Activated T-helper 17 cell treated with anti-CD3 and anti-CD28 coated beads, Interleukin-2, amount 50 U/mL, for 72 hours (primary cell): Measurements from ENCODE around the gene ELP4. TPM values are rescaled to one million over a fixed set of nuclear protein-coding genes. Genes with fewer than 3 reads are reported as not detected.

Experiments
- ATAC-seq: fragments of 150-1000 bp; cut with Tn5 transposase; replicated peaks from 2 replicates; pipeline ENCODE4 v1.10.0; 2021; ENCODE audit warnings: mild to moderate bottlenecking, moderate library complexity
- H3K27ac Mint-ChIP-seq: one replicate; pipeline ENCODE4 v1.8.0; 2022; ENCODE audit warnings: mixed read lengths
- H3K27me3 Mint-ChIP-seq: one replicate; pipeline ENCODE4 v1.8.0; 2022; ENCODE audit warnings: mixed read lengths
- H3K36me3 Mint-ChIP-seq: one replicate; pipeline ENCODE4 v1.8.0; 2022; ENCODE audit warnings: low read depth, mild to moderate bottlenecking, mixed read lengths
- H3K4me1 Mint-ChIP-seq: one replicate; pipeline ENCODE4 v1.8.0; 2022; ENCODE audit warnings: mixed read lengths
- H3K4me3 Mint-ChIP-seq: one replicate; pipeline ENCODE4 v1.8.0; 2022; ENCODE audit warnings: mild to moderate bottlenecking, mixed read lengths
- H3K9me3 Mint-ChIP-seq: one replicate; pipeline ENCODE4 v1.8.0; 2022; ENCODE audit warnings: mixed read lengths
- total RNA-seq, 2 donors: library from RNA; stranded (reverse); gene quantifications; one replicate each; pipeline ENCODE4 v1.2.3, GENCODE V29; 2022

The ELP4 gene
- total RNA-seq, 2 donors from 2014 or later: 15.9 to 19.0 TPM

DNA sequence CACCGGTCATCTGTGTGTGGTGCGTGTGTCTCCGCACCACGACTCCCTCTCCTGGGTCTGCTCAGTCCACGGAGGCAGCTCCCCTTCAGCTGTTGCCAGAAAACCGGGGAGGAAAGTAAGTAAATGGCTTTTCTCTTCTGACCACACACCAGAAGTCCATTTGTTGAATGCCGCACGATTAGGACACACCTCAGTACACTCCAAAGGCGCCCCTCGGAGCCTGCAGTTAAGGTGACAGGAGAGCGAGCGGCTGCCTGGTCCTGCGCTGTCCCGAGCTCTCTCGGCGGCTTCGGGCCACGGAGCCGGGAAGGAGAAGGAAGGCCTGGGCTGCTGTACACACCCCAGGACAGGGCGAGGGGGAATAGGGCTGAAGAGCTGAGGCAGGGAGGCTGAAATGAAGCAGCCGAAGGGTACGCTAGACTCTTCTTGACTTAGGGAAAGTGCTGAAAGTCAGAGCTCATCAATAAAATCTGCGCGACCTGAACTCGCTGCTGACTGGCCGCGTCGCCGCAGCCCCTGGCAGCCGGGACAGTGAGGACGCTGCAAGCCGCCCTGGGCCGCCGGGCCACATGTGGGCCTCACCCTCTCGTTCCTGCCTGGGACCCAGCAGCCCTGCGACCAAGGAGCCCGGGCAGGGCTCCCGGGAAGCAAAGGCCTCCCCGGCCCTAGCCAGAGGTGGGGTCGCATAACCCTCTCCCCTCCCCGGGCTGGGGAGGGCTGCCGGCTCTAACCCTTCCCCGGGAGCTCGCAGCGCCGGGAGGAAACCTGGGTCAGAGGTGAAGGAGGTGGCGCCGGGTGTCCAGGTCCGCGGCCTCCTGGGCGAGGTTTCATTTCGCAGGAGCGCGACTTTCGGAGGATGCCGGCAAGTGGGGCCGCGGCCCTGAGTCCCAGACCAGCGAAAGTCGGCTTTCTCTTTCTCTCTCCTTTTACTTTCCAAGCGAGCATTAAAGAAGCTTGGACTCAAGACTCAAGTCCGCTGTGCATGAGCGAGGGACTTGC lies 303.1 kb downstream of the ELP4 start:
- no peak overlapping the region for H3K27ac Mint-ChIP-seq
- H3K4me1 Mint-ChIP-seq: peaks cover 30% of the 10 kb centered on the region
- no peaks in the 10 kb centered on the region for H3K9me3 Mint-ChIP-seq
- peaks cover 59% of the 10 kb centered on the region for H3K27me3 Mint-ChIP-seq
- H3K4me3 Mint-ChIP-seq: peak overlapping the region; percentile 83
- peaks cover 25% of the 10 kb centered on the region for H3K36me3 Mint-ChIP-seq
- peak; percentile 11 for ATAC-seq

DNA sequence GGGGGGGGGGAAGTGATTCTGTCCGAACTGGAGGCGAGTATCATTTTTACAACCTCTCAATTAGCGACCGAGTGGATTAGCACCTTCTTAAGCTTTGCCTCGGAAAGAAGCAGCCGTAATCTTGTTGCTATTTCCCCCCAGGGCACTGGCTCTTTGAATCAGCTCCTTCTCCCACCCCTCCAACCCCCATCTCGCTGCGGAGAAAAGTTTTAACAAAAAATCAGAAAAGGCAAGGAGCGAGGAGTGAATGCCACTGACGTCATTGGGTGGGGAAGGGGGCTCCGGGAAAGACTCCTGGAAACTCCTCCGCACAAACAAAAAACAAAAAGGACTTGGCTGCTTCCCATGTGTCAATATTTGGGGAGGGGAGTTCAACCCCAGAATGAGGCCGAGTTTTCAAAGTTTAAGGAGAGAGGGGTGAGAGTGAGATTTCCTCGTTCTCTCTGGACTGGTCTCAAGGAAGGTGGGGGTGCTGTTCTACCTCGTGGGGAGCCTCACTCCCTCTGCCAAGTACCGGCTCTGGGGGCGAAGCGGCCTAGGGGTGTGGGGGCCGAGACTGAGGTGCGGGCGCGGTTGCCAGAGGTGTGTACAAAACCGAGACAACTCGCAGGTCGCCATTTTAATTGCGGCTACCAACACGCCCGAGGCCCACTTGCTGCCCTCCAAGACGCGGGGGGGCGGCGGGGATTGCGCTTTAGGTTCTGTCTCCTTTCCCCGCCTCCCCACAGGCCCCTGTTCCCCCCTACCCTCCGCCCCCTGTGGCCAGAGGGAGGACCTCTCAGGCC lies 304.0 kb downstream of the ELP4 start:
- Mint-ChIP-seq H3K4me3 (peak overlapping the region; percentile 83), H3K4me1 (peaks cover 30% of the 10 kb centered on the region), H3K27me3 (peaks cover 52% of the 10 kb centered on the region), H3K9me3 (no peaks in the 10 kb centered on the region), H3K36me3 (peaks cover 19% of the 10 kb centered on the region), H3K27ac (no peak overlapping the region)
- no peak for ATAC-seq

DNA sequence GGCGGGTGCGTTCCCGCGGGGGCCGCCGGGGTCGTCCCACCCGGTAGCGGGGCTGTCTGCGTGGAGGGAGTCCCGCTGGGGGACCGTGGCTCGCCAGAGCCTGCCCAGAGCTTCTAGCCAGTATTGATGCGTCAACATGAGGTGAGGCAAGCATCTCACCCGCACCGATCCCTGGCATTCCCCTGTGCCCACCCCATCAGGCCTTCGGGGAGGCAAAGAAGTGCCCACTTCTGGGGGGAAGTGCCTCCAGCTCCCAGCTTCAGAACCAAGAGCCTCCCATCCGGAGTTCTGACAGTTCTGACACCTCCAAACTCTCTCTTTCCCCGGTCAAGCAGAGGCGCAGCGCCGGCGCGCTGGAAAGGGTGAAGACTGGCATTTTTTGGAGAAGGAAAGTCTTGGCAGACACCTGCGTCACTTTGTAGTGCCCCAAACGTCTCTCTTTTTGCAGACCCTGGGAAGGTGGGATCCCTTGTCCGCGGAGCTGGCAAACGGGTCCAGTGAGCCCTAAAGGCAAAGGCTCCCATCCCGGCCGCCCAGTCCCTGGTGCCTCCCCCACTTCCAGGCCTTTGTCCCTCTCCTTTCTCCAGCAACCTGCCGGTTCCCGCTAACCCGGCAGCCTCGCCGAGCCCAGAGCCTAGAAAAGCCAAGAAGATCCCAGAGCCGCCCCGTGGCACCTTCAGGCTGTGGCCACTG lies 304.8 kb downstream of the ELP4 start:
- Mint-ChIP-seq H3K4me1 (peaks cover 30% of the 10 kb centered on the region), H3K36me3 (peaks cover 12% of the 10 kb centered on the region), H3K9me3 (no peaks in the 10 kb centered on the region), H3K27me3 (peaks cover 49% of the 10 kb centered on the region), H3K4me3 (peak overlapping the region; percentile 38), H3K27ac (no peak overlapping the region)
- no peak for ATAC-seq

DNA sequence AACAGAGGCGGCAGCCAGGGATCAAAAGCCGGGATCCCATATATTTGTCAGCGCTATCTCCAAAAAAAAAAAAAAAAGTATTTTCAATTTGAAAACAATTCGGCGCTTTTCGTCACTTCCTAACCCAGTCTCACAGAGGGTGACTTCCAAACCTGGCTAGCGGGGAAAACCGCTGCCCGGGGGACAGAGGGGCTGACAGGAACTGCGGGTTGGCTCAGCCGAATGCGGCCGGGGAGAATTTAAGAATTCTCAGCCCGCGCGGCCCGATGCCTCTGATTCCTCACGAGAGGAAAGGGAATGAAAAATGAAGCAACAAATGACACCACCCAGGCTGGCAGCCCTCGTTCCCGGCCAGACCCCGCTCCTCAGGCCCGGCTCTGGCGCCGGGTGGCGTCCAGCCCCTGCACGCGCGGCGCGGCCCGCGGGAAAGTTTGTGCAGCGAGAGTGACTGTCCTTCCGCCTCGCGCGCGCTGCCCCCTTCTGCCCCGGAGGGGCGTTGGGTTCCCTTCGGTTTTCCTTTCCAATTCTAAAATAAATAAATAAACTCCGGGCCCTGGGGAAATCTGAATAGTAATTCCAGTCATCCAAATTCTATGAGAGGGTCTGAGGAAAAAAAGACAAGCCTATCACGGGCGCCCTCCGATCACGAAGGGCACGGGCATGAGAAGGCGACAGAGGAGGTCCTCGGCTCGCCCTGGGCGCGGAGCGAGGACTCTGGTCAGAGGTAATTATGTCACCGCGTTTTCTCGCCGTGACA lies 306.3 kb downstream of the ELP4 start:
- peak overlapping the region; percentile 61 for H3K4me3 Mint-ChIP-seq
- H3K9me3 Mint-ChIP-seq: no peaks in the 10 kb centered on the region
- H3K27ac Mint-ChIP-seq: no peak overlapping the region
- H3K4me1 Mint-ChIP-seq: peaks cover 22% of the 10 kb centered on the region
- no peak for ATAC-seq
- H3K27me3 Mint-ChIP-seq: peaks cover 40% of the 10 kb centered on the region
- peaks cover 5% of the 10 kb centered on the region for H3K36me3 Mint-ChIP-seq

DNA sequence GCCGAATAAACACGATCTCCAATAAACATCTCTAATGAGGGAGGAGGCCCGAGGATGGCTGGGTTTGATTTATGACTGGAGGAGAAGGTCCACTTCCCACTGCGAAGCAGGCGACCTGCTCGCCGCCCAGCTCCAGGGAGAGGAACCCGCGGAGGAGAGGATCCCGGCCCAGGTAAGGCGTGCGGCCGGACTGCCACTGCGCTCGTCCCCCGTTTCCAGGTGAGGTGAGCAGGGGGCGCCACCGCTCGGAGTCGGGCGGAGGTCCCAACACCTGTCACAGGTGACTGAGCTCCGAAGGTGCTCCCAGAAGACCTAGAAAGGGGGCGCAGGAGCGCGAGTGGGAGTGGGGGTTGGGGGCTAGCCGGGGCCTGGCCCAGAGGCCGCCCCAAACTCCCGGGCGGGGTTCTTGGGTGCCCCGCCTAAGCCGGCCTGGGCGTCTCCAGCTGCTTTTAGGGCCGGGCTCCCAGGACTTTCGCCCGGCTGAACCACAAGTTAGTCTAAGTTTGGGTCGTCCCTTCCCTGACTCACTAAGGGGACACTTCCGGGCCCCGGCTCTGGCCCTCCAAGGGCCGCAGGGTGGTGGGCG lies 307.0 kb downstream of the ELP4 start:
- H3K9me3 Mint-ChIP-seq: peaks cover 3% of the 10 kb centered on the region
- H3K4me1 Mint-ChIP-seq: peaks cover 20% of the 10 kb centered on the region
- no peak for ATAC-seq
- no peaks in the 10 kb centered on the region for H3K36me3 Mint-ChIP-seq
- peaks cover 41% of the 10 kb centered on the region for H3K27me3 Mint-ChIP-seq
- peak overlapping the region; percentile 61 for H3K4me3 Mint-ChIP-seq
- no peak overlapping the region for H3K27ac Mint-ChIP-seq

DNA sequence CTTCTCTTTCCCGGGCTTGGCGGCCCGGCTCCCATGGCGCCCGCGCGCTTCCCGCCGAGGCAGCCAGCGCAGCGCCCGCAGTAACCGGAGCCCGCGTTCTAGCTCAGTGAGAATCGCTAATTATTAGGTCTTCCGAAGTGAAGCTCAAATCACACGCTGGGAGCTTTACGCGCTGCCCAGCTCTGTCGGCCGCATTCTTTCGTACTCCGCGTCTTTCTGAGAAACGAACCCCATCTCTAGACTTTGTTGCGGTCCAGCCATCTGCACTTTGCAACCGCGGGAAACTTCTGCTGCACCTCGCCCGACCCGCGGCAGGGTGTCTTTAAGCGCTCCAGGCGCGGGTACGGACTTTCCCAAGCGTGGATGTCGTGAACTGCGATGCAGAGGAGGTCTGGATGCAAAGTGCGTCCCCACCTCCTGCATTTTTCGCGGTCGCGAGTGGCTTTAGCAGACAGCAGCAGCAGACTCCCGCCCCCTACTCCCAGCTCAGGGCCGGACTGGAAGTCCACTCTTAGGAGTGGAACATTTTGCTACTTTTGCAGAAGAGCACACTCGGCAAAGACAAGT lies 307.6 kb downstream of the ELP4 start:
- peak overlapping the region; percentile 49 for H3K4me3 Mint-ChIP-seq
- no peaks in the 10 kb centered on the region for H3K36me3 Mint-ChIP-seq
- H3K4me1 Mint-ChIP-seq: peaks cover 16% of the 10 kb centered on the region
- no peak overlapping the region for H3K27ac Mint-ChIP-seq
- H3K27me3 Mint-ChIP-seq: peaks cover 41% of the 10 kb centered on the region
- no peak for ATAC-seq
- H3K9me3 Mint-ChIP-seq: peaks cover 6% of the 10 kb centered on the region

DNA sequence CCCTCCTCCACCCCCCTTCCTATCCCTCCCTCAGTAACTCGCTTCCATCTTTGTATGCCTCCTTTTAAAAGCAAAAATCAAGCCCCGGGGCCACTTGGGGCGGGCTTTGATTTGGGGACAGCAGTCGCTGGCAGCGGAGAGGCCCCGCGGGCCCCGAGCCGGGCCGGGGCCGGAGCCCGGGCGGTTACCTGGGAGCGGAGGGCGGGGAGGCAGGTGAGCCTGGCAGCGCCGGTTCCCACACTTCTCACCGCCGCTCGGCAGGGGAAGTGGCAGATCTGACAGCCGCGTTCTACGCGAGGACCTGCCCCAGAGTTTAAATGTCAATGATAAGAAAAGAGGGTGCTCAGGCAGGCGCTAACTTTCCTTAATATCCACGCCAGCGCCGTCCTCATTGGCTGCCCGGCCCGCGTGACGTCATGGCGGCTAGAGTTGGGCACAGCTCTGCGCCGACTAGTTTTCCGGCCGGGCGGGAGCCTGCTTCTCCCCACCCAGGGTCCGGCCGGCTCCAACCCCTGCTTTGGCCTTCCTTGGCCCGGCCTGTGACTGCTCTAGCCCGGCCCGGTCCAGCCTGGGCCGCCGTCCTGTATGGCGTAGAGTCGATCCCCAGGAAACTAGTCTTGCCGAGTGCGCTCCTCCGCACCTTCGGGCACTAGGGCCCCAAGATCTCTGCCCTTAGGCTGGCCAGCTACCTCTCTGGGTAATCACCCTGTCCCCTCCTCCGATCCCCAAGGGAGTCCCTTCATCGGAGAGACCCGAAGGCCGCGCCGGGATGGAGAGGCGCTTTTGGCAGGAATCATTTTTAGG lies 308.3 kb downstream of the ELP4 start:
- peaks cover 12% of the 10 kb centered on the region for H3K4me1 Mint-ChIP-seq
- H3K27ac Mint-ChIP-seq: no peak overlapping the region
- H3K9me3 Mint-ChIP-seq: peaks cover 7% of the 10 kb centered on the region
- peak overlapping the region; percentile 49 for H3K4me3 Mint-ChIP-seq
- no peak for ATAC-seq
- peaks cover 40% of the 10 kb centered on the region for H3K27me3 Mint-ChIP-seq
- H3K36me3 Mint-ChIP-seq: peaks cover under 1% of the 10 kb centered on the region

DNA sequence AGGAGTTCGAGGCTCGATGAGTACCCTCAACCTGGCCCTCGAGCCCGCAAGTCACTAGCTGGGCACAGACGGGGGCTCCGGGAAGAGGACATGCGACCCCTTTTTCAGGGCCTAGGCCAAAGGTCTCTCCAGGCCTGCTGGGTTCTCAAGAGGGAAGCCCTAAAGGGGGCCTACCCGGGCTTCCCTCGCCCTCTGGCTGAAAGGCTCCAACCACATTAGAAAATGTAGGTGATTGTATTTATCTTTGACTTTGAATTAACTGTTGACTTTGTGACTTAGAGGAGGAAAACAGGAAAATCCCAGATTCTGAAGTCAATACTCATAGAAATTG lies 308.8 kb downstream of the ELP4 start:
- Mint-ChIP-seq H3K4me3 (no peak overlapping the region), H3K9me3 (peaks cover 7% of the 10 kb centered on the region), H3K4me1 (peaks cover 12% of the 10 kb centered on the region), H3K36me3 (peaks cover 4% of the 10 kb centered on the region), H3K27me3 (peaks cover 44% of the 10 kb centered on the region), H3K27ac (no peak overlapping the region)
- no peak for ATAC-seq

DNA sequence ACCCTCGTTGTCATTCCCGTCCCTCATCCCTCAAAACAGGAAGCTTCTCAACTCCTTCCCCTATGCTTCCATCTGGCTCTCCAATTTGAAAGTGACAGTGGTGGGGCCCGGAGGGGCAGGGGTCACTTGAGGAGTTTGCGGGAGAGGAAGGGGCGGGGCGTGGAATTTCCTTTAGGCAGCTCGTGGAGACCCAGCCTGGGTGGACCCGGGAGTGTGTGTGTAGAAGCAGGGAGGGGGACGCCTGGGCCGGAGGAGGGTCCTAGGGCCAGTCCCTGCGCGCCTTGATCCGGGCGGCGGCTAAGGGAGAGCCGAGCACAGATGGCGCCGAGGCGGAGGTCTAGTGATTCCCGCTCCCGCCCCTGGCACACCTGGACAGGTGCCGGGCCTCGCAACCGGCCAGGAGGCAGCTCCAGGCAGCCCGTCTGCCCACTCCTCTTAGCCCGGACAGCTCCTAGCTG lies 309.3 kb downstream of the ELP4 start:
- H3K27ac Mint-ChIP-seq: no peak overlapping the region
- H3K27me3 Mint-ChIP-seq: peaks cover 47% of the 10 kb centered on the region
- H3K9me3 Mint-ChIP-seq: peaks cover 7% of the 10 kb centered on the region
- H3K36me3 Mint-ChIP-seq: peaks cover 4% of the 10 kb centered on the region
- no peak for ATAC-seq
- H3K4me1 Mint-ChIP-seq: peaks cover 12% of the 10 kb centered on the region
- H3K4me3 Mint-ChIP-seq: no peak overlapping the region

DNA sequence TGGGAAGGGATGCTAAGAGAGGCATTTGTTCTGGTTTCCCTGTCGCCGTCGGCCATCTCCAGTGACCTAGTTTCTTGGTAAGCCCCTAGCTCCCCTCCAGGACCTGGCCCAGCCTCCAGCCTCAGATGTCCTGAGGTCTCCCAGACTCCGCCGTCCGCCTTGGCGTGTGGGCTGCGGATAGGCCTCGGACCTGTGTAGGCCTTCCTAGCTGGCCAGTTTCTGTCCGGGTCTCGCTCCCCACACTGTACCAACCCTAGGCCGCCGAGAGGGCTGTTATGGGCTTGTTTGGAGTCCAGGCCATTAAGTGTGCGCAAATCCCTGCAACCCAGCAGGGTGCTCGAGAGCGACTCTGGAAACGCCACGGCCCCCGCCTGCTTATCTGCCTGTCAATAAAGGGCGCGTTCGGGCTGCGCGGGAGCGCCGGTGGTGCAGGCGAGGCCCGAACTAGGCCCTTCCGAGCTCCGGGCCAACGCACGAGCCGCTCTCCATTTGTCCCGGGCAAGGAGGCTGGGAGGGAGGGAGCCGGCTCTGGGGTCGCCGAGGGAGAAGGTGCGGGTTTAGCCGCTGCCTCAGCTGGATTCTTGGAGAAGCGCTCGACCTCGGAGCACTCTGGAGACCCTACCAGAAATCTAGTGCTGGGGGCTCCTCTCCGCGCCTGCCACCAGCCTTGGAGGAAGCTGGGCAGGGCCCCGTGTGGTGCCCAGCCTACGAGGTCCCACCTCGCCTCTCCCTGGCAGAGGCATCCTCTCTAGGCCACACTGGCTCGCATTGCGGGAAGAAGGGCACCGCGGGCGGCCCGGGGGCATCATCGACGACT lies 310.3 kb downstream of the ELP4 start:
- peaks cover 7% of the 10 kb centered on the region for H3K9me3 Mint-ChIP-seq
- H3K27me3 Mint-ChIP-seq: peaks cover 49% of the 10 kb centered on the region
- H3K4me1 Mint-ChIP-seq: peaks cover 12% of the 10 kb centered on the region
- peaks cover 10% of the 10 kb centered on the region for H3K36me3 Mint-ChIP-seq
- ATAC-seq: no peak
- no peak overlapping the region for H3K27ac Mint-ChIP-seq
- H3K4me3 Mint-ChIP-seq: no peak overlapping the region

DNA sequence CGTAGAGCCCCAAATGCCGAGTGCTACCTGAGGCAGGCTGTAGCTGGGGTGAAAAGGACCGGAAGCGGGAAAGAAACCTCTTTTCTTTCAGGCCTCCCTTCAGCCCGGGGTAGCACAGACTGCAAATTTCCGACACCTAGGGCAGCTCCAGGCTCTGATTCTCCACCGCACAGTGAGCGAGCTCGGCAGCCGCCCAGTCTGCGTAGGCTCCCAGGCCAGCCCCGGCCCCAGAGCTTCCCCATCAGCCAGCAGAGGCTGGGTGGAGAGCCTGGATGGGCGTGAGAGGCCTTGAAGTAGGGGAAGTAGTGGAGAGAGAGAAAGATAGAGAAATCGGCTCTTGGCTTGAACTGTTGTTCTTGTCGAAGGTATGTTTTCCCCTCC lies 310.9 kb downstream of the ELP4 start:
- peaks cover 46% of the 10 kb centered on the region for H3K27me3 Mint-ChIP-seq
- H3K36me3 Mint-ChIP-seq: peaks cover 10% of the 10 kb centered on the region
- ATAC-seq: no peak
- peaks cover 7% of the 10 kb centered on the region for H3K9me3 Mint-ChIP-seq
- no peak overlapping the region for H3K4me3 Mint-ChIP-seq
- H3K27ac Mint-ChIP-seq: no peak overlapping the region
- H3K4me1 Mint-ChIP-seq: peaks cover 8% of the 10 kb centered on the region

DNA sequence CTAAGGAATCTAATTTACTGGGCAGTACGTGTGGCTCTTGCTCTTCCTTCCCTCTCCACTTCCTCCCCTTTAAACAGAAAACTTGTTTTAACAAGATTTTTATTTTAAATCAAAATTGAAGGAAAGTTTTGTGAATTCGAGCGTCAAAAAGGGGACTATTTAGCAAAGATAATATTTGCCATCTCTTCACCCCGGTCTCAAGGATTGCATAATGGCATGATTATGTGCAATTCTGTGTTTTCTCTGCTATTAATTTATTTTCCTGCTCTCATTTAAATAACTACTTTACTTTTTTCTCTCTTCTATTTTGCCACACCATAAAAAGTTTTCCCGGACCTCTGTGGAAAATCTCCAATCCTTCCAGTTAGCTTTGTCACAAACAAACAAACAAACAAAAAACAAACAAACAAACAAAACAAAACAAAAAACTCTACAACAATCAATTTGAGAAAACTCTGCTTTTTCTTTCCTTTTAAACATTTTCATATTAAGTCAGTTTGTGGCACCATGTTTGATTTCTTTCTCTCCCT lies 311.7 kb downstream of the ELP4 start:
- Mint-ChIP-seq H3K9me3 (peaks cover 7% of the 10 kb centered on the region), H3K4me1 (peaks cover 6% of the 10 kb centered on the region), H3K36me3 (peaks cover 10% of the 10 kb centered on the region), H3K27ac (no peak overlapping the region), H3K27me3 (peaks cover 46% of the 10 kb centered on the region), H3K4me3 (no peak overlapping the region)
- ATAC-seq: no peak
